NCI-H128 (cell line): ENCODE results near the gene LSM10.

ENCODE experiments used
- DNase-seq: peaks from one replicate; lab custom pipeline; 2025; ENCODE audit not compliant: unreplicated experiment; lab: John Stamatoyannopoulos, UW

The LSM10 gene

DNA sequence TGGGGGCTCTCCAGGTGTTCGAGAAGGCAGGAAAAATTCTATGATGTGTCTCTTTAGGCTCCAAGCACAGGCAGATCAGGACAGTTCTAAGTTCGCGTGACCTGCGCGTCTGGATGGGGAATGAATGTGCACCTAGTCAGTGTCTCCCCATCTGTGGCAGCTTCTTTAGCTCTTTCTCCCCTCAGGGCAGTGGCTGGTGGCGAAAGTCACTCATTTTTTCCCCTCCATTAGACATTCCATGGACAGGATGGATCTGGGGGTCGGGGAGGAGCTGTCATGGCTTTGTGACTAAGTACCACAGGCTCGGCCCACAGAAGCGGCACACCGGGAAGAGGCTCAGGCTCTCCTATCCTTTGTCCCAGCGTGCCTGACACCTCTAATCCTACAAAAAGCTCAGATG is 43.2 kb downstream of the LSM10 start:
- DNase-seq = no peak

DNA sequence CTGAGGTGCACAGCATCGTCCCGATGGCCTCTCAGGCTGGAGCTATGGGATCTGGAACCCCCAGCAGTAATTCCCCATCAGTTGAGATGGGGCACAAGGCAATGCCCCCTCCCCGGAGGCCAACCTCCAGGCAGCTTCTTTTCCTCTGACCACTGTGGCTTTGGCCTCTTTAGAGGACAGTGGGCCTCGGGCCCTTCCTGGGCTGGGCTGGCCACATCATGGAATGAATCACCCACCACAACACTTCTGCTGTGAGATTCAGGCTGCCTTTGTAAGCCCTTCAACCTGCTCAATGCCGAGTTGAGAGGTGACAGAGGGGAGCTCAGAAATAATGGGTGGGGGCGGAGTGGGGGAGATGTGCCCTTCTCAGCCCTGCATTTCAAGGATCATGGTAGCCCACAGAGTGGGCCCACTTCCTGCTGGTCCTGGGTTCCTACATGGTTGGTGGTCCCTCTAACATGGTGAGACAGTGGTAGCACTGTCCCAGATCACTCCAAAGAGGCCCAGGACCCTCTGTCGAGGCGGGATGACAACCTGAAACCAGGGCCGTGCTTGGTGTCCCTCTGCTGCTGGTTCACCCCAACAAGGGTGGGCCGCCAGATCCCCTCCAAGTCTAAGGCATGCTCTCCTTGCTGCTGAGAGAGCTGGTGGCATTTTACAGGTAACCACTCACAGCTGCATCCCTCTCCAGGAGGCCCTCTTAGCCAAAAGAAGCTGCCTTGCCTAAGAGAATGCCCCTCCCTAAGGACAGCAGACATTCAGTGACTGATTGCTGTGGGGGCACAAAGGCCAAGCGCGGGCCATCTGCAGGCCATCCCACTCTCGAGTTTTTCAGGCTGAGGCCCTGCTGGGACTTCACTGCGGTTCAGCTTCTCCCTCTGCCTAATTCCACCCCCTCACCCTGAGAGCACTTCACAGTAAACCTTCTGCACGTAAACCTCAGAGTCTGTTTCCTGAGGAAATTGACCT is 44.5 kb downstream of the LSM10 start:
- no peak for DNase-seq

DNA sequence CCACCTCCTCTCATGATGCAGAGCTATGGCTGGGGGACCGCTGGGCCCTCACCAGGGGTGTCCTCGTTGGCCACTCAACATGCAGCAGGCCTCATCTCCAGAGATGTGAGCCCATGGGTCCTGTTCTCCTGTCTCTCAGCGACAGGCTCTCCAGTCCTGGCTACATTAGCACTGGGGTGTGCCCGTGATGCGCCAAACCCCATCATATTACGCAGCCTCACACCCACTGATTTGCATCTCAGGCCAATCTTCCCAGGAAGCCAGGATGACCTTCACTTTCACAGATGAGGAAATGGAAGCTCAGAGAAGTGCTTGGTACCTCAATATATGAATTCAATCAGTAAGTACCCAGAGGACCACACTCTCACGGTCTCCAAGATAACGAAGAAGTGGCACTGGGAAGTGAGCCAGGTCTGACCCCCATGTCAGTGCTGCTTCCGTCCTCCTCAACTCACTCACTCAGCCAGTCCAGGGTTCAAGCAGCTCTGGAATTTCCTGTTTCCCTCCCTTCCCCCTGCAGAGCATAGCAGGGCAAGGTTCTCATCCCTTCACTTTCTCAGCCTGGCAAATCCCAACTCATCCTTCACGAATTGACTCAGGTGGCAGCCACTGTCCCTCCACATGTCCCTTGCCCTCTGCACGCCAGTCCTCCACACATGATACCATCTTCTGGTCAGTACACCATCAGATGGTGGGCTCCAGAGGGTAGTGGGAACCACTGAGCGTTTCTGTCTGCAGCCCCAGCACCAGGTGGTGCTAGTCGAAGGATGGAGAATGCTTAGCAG is 45.4 kb downstream of the LSM10 start:
- DNase-seq = no peak

DNA sequence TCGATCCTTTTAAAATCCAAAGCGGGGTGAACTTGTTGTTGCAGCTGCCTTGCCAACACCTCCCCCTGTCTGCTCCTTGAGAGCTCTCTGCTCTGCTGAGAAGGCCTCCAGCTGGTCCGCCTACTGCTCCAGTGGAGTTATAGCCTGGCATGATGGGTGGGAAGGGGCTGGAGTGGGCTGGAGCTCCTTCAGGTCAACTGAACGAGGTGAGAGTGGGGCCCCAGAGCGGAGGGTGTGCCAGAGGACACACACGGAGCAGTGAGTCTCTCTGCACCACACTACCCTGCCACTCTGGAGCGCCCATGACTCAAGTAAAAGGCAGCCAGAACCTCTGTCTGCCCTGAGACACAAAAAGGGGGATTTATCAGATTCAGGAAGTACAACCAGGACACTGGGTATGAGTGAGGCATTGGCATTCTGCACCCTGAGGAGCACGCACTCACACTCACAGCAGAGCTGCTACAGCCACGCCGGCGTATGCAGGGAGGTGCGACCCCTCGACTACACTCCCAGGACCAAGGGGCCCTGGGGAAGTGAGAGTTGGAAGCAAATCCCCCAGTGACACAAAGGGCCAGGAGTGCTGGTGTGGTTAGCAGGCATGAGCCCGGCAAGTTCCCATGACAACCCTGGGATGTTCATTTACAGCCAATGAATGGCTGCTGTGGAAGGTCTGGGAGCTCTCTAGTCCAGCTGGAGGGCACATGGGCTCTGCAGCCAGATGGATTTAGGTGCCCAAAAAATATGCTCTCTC is 46.3 kb downstream of the LSM10 start:
- no peak for DNase-seq

DNA sequence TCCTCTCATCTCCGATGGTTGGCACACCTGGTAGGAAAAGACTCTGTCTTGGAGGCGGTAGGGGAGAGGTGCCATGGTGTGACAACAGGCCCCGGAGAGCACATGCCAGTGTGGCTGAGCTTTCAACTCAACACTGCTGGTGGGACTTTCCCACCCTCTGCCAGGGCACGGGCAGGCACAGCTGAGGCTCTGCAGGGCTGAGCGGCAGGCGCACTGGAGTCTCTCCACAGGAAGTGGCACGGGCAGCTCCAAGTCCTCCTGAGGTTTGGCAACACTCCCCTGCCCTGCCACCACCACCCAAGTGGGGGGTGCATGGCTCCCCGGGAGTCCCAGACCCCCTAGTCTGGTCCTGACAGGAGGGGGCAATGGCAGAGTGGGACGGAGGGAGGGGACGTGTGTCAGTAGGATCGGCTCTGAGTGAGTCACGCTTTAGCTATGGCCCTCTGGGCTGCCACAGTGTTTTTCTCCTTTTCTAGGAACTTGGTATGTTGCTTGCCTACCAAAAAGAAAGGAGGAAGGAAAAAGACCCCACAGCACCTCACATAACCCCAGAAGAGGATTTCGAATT is 47.0 kb downstream of the LSM10 start:
- no peak for DNase-seq

DNA sequence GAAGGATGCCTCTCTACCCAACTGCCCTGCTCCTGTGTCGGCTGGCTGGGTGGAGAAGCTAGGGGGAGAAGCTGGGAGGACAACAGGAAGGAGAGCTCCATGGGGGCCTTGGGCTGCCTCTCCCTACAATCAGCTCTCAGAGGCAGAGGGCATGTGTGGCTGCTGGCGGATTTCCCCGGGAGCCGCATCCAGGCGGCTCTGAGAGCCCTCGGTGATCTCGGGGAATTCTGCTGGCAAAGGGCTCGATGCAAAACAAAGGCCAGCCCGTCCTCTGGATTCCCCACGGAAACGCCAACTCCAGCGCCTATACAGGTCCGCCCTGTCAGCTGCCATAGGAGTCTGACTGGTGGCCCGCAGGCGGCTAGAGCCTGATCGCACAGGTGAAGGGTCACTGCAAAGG is 47.9 kb downstream of the LSM10 start:
- DNase-seq = no peak

DNA sequence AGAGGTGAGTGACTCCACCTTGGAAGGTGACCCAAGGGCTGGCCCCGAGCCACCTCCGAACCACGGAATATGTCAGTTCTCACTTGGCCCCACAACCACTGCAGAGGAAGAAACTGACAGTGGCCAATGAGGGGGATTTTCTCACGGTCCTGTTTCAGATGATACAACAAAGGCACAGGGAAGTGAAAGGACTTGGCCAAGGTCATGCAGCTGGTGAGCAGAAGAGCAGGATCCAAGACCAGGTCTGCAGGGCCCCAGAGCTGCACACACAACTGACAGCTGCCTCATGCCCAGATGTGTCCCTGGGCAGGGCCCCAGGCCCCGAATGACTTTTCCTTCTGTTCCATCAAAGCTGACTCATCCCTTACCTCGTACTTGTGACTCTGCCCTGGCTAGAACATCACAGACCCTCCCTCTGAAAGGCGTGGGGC is 48.5 kb downstream of the LSM10 start:
- DNase-seq = no peak

DNA sequence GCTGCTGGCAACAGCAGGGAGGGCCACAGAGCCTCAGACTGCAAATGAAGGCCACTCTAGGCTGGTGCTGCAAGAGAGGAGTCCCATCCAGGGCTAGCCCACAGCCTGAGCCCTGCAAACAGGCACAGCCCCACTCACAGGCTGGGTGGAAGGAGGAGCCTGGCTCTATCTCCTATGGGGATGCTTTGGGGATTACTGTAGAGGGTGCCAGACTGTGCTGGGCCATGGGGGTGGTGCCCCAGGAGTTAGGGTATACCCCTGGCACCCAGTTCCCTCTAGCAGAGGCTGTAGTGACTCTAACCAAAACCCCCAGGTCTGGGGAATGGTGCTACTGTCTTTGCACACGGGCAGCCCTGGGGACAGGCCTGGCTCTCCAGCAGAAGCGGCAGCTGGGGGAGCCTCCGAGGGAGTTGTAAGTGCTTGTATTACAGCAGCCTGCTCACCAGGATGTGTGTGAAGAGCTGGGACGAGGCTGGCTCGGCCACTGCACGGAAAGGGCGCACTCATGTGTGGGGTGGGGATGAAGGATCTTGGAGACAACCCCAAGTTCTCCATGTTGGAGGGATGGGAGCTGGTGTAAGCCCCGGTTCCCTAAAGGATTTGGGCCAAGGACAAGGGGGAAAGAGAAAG is 50.9 kb downstream of the LSM10 start:
- DNase-seq = no peak

DNA sequence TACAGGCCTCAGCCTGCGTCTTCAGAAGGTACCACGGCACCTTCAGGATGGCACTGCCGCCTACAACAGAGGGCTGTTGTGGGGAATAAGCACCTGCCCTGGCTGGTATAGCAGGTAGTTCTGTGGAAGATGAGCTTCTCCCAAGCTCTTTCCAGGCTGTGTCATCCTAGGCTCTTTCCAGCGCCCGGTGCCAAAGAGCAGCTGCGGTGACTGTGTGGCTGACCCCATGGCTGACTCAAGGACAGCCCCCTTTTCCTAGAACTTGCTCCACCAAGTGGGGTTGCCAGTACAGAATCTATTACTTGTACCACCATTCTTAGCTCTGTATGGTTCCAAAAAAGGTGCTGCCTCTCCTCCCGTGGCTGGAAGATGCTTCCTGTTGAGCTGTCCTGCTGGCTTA is 52.4 kb downstream of the LSM10 start:
- no peak for DNase-seq

DNA sequence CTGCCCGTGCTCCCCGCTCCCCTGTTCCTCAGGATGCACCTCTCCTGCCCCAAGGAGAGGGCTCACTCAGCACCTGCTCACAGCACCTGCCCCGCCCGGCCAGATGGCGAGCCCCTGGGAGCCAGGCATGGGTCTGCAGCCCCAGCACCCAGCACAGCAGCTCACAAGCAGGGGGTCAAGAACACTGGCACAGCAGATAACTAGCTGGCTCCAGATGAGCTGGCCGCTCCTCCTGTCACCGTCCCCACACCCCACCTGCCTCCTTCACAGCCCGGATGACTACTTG is 53.4 kb downstream of the LSM10 start:
- no peak for DNase-seq

DNA sequence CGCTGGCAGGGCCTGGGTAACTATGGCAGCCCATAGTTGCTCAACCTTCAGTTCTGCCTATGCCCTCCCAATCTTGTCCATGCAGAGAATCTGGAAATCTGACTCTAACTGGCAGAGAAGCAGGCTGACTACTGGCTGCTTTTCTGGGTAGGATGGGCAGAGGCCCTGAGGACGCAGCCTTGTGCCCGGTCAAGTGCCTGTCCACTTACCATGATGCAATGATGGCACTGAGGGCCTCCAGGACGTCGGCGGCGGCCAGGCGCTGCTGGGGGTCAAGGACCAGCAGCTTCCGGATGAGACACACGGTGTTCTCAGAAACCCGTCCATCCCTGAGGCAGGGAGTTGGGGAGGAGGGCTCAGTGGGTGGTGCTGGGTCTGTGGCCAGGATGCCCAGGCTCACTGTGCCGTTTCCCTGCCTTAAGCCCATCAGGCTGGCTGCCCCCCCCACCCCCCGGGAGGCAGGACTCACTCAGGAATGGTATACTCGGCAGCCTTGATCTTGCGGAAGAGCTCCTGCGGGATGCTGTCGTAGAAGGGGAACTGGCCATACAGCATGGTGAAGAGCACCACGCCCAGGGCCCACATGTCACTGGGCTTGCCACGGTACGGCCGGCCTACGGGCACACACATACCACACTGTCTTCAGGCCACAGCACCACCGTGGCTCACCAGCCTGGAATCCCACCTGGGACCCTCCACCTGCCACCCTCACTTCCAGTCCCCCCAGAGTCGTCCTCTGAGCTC is 53.9 kb downstream of the LSM10 start:
- no peak for DNase-seq
